Left renal pelvis (tissue), 4 donors: ENCODE measurements around the gene OR10G2. TPM values are rescaled to one million over a fixed set of nuclear protein-coding genes. Genes with fewer than 3 reads are reported as not detected.
"Not testable (repeated sequence)": the region's sequence is repeated elsewhere in the genome, so short reads cannot be mapped to it uniquely, and the experiment has no call there.

Experiments used
- DNase-seq, 4 donors: peaks; one replicate each; pipeline ENCODE4 v3.0.0-alpha.2; 2013; ENCODE audit warnings: low read depth in 4 of 4, low spot score in 3 of 4
- polyA plus RNA-seq, 4 donors: library from polyadenylated mRNA; unstranded; fragments of 120-200 nt; gene quantifications; one replicate each; pipeline ENCODE4 v1.2.1, GENCODE V29; 2013; ENCODE audit not compliant: insufficient read length in 4 of 4

OR10G2 gene, protein sequence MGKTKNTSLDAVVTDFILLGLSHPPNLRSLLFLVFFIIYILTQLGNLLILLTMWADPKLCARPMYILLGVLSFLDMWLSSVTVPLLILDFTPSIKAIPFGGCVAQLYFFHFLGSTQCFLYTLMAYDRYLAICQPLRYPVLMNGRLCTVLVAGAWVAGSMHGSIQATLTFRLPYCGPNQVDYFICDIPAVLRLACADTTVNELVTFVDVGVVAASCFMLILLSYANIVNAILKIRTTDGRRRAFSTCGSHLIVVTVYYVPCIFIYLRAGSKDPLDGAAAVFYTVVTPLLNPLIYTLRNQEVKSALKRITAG
- not detected for polyA plus RNA-seq

DNA sequence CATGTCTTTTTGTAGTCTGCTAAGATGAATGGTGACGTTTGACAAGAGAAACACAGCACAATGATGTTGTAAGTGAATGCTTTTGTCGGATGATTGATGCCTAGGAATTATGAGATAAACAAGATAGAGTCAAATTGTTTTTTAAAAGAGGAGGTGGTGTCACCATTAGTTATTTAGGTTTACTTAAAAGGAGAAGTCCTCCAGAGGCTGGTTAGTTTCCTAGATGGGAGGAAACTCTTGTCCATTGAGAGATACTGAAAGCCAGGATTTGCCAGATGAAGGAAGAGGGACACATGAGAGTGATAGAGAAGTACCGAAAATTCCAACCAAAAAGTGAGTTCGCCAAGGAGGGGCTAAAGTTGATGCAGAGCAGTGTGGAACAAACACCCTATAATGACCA lies at the start of gene OR10G2:
Gene OR10G2, minus strand, starts transcription at position 101 of the 400 bp plus-strand sequence. Its CDS starts 98 bp downstream, at position 3.
- no peak for DNase-seq

DNA sequence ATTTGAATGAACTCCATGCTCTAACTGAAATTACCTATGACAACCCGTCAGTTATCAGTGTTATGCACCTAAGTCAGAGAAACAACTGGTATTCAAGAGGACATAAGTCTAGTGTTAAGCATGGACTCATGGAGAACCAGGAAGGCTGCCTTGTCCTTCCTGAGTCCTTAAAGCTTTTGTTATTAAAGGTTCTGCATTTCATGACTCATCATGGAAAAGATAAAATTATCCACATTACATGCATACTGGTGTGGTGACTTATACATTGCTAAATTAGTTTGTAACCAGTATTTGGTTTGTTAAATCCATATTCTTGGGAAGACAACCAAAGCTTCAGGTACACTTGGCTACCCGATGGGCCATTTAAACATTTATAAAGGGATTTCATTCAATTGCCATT lies 45.3 kb upstream of the OR10G2 start:
- DNase-seq, result no peak

DNA sequence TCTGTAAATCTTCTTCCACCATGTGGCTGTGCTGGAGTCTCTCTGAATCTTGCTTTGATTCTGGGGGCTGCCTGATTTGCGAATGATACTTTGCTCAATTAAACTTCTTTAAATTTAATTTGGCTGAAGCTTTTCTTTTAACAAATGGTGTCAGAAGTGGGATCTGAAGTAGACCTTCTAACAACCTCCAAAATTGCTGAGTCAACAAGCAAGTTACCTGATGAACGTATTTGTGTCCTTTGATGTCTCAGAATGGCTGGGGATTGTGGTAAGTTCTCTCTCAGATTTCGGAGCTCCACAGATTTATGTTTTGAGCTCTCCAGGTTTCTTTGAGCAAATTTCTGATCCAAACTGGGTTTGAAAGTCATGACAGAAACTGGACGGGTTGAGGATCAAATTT lies 40.8 kb upstream of the OR10G2 start:
- no peak for DNase-seq

DNA sequence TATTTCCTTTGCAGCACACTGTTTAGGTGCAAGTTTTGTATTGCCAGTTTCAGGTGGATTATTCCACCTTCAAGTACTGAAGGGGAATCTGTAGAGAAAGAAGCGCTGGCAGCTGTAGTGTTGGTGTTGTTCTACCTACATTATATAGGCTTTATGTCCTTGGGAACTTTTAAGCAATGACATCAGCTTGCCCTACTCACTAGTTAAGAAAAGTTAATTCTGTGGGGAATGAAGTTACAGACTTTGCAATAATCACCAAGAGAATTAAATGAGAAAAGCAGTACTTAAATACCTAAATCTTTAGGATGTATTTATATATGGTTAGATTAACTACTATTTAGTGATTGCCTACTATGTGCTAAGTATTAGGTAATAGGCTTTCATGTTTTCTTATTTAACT lies 39.0 kb upstream of the OR10G2 start, which contains the start of gene OR4E1:
Gene OR4E1, minus strand, starts transcription at position 101 of the 400 bp plus-strand sequence. CDS start 2,883 bp downstream, outside the sequence.
- DNase-seq, result no peak

DNA sequence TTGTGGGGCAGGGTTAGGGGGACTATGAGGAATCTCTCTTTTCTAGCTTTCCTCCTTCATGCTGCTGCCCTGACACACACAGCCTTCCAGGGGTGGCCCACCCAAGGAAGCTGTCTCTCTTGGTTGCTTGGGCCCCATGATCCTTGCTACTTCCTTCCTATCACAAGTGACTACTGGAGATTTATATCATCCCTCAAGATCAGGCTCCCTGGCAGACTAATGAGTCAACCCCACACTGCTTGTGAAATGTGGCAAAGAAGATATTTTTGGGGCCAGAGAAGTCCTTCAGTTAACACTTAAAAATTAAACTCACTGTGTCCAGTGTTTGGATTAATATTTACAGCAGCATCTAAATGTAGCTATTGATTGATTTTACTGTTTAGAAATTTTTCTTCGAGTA lies 37.4 kb upstream of the OR10G2 start:
- DNase-seq, result no peak

DNA sequence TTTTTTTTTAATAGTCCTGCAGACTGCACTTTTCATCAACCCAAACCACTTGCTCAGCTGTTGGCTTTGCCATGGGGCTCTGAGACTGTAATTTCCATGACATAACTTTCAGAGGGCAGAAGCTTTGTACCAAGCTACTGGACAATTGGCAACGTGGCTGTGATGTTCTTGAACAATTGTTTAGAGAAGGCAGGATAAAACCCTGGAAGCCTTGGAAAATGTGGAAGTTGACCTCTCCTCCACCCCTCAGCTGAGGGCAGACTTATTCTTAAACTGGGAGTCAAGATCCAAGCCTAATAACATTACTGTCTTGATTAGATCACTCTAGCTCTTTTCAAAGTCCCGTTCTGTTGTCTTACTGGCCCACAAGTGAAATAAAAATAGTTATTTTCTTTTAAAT lies 36.6 kb upstream of the OR10G2 start:
- DNase-seq, result no peak

DNA sequence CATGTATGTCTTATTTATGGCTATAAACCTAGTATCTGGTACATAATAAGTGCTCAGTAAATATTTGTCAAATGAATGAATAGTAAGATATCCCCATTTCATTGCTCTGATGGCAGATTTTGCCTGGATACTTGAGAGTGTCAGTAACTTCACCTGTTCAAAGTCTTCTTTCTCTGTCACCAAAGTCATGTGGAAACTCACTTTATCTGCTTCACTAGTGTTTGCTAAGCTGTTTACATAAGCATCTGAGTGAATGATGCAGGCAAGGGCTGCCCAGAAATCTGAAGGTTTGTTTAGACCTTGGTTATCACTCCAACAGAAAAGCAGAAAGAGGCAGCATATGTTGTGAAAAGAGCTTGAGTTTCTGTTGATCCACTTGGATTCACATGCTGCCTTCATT lies 34.5 kb upstream of the OR10G2 start:
- no peak for DNase-seq

DNA sequence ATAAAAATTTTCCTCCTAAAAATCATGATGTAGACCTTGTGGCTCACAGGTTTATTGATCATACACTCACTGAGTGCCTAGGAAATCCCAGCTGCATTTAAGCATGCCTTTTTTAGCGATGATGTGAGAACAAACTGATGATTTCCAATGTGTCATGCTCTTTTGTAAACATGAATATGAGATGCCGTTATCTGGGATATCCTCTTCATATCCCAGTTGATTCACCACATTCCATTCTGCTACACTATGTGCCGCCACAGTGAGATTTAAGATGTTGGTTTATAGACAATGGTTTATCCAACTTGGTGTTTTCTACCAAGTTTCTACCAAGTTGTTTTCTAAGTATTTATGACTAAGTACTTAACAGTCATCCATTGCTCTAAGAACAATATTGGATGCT lies 33.6 kb upstream of the OR10G2 start:
- DNase-seq, result no peak

DNA sequence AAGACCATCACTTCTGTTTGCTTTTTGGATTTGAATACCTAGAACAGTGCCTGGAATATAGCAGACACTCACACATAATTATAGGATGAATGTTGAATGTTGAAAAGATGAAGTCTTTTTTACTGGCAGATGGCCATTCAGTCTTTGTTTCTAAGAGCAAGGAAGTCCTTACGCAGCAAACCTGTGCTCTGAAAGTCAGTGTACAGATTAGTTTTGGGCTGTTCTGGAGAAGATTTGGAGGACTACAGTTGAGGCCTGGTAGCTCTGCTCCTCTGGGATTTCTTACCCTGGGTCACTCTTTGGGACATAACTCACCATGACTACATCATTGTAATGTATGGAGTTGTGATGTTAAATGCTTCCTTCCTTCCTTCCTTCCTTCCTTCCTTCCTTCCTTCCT lies 22.2 kb upstream of the OR10G2 start:
- no peak for DNase-seq

DNA sequence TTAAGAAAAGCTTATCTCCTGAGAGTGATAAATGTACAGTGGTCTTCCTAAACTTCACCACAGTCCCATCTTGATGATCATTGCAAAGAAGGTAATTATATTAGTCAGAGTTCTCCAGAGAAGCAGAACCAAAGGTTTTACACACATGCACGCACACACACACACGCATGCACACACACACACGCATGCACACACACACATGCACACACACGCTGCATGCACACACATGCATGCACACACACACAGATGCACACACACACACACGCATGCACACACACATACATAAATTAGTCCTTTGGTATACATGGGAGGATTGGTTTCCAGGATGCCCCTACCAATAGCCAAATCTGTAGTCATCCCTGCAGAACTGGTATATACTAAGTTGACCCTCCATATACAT lies 19.5 kb upstream of the OR10G2 start:
- no peak for DNase-seq

DNA sequence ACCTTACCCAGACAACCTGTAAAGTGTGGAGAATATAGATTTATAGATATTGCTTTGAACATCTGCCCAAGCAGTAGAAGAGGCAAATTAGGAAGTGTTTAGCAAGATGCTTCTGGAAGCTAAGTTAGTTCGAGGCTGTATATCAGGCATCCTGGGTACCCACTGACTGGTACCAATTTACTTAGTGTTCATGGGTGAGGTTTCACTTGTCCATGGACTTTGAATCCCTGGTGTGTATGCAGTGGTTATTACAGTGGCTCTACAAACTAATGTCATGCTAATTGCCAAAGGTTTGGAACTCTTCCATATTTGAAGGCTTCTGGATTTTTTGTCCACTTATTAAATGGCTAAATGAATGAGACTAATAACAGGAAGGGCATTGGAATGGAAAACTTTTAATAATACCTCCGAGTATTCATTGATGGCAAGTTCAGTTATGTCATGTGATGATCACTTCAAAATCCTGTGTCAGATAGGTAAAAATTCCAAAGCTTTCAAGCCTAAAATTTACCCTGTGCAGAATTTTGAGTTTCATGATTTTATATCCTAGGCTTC lies 18.7 kb upstream of the OR10G2 start, which contains the start of gene OR4E2:
Gene OR4E2, plus strand, starts transcription at position 505 of the 555 bp plus-strand sequence. CDS start 11,248 bp downstream, outside the sequence.
- no peak for DNase-seq

DNA sequence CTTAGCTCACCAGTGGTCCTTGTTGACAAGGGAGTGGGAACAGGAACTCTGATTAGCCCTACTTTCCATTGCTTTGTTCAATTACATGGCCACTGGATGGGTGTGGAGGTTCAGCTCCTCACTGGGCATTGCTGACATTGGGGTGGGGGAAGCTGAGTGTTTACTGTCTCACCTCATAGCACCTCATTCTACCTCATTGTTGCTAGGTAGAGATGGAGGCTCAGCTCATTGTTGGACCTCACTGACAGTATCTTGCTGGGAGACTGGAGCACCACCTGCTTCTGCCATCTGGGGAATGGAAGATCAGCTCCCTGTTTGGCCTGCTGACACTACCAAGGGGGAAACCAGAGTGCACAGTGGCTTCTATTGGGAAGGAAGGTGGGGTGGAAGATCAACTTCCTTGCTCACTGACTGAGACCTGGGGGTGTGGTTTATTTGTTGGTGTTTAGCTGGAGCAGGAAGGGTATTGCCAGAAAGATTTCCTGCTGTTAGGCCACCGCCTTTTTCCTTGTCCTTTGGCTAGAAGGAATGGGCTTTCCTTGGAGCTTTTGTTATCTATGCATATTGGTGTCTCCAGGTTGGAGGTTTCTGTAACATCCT lies 17.6 kb upstream of the OR10G2 start:
- no peak for DNase-seq

DNA sequence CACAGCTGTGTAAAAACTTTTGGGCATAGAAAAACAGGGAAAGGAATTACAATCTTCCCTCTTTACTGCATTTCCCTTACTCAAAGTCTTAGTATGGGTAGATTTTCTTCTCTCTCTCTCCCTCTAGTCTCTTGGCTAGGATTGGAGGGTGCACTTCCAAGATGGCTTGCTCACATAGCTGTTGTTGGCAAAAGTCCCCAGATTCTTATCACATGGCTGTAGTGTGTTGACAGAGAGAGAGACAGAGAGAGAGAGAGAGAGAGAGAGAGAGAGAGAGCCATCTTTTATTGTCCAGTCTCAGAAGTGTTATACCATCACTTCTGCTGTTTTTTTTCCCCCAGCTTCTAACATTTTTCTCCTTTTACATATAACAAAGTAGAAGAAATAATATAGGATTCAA lies 12.6 kb upstream of the OR10G2 start:
- DNase-seq, result no peak

DNA sequence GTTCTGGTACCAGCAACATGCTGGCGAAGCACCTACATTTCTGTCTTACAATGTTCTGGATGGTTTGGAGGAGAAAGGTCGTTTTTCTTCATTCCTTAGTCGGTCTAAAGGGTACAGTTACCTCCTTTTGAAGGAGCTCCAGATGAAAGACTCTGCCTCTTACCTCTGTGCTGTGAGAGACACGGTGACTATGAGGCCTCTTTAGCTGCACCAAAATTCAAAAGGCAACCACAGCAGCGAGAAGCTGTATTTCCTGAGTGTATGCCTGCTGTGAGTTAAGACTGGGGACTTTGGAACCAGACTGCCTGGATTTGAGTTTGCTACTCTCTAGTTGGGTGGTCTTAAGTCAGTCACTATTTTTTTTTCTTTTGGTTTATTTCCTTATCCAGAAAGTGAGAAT lies 8.7 kb upstream of the OR10G2 start:
- no peak for DNase-seq

DNA sequence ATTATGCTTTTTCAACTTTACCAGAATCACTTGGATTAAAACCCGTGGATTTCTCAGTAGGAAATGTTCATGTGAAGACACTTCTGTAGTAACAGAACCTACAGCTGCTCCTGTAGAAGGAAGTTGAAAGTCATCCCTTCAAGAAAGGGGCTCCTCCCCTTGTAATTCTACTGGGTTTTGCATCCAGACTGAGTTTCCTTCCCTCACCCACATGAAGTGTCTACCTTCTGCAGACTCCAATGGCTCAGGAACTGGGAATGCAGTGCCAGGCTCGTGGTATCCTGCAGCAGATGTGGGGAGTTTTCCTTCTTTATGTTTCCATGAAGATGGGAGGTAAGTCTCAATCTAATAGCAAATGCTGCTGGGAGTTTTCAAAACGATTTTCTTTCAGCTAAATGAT lies 7.9 kb upstream of the OR10G2 start:
- DNase-seq, result no peak

DNA sequence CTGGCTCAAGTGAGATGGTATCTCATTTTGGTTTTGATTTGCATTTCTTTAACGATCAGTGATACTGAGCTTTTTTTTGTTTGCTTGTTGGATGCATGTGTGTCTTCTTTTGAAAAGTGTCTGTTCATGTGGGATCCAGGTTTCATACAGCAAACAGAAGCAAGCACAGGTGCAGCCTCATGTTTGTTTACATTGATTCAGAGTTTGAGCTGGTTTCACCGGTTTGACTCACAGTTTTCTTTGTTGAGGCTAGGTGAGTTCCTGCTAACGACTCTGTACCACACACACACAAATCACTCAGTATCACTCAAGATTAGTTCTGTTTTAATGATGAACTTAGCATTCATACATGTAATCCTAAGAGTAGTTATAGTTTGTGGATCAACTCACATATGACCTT lies 3.7 kb downstream of the OR10G2 start:
- no peak for DNase-seq

DNA sequence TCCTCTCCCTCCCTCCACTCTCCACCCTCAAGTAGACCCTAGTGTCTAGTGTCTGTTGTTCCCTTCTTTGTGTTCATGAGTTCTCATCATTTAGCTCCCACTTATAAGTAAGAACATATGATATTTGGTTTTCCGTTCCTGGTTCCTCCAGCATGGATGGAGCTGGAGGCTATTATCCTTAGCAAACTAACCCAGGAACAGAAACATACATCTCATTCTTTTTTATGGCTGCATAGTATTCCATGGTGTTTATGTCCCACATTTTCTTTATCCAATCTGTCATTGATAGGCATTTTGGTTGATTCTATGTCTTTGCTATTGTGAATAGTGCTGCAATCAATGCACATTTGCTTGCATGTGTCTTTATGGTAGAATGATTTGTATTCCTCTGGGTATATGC lies 4.2 kb downstream of the OR10G2 start:
- DNase-seq, result not testable (repeated sequence)

DNA sequence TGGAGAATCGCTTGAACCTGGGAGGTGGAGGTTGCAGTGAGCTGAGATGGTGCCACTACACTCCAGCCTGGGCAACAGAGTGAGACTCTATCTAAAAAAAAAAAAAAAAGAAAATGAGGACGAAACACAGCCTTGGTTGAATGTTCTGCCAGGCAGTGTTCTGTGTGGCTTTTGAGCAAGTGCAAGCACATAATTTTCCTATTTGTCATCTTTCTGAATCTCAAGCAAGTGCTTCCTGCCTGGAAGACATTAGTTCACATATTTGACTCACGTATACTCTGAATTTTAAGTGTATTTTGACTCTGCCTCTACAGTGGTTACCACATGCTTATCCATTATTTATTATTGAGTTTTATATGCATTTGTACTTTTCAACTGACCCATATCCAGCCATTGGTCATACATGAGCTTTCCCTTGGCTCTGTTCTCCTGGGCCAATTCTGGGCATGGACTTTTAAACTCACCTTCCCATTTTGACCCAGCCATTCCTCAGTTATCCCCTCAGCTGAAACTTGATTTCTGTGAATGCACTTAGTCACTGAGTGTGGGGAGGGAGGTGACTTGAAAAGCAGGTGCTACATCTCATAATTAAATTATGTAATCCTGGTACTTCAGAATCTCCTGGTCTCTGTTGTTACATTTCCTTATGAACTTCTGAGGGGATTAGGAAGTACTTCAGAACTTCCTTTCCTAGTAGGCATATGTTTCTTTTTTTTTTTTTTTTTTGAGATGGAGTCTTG lies 8.1 kb downstream of the OR10G2 start:
- DNase-seq, result no peak

DNA sequence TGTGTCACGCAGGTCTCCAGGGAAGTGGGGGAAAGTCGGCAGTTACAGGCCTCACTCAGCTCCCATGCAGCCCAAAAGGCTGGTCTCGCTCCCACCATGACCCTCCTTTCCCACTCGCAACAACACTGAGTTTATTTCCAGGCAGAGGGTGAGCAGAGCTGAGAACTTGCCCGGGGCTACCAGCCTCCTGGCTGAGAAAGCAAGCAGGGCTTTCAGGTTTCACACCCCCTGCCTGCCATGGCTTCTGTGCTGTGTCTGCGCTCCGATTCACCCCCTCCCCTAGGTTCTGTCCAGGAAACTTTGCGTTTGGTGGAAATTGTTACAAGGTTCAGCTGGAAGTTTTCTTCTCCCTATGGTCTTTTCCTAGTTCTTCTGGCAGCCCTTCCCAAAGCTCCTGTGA lies 17.1 kb downstream of the OR10G2 start:
- no peak for DNase-seq

DNA sequence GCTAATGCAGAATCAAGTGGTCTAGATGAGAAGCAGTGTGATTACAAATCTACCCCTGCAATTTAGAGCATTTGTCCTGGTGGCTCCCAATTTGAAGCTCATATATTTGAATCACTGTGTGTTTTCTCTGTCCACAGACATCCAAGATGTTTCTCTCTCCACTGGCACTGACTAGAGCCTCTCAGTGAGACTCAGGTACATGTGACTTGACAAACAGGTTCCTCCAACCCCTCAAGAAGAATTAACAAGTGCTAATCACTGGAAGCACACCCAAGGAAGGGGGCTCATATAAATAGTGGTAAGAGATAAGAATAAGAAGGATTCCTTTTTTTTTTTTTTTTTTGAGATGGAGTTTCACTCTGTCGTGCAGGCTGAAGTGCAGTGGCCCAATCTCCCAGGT lies 20.5 kb downstream of the OR10G2 start:
- no peak for DNase-seq

DNA sequence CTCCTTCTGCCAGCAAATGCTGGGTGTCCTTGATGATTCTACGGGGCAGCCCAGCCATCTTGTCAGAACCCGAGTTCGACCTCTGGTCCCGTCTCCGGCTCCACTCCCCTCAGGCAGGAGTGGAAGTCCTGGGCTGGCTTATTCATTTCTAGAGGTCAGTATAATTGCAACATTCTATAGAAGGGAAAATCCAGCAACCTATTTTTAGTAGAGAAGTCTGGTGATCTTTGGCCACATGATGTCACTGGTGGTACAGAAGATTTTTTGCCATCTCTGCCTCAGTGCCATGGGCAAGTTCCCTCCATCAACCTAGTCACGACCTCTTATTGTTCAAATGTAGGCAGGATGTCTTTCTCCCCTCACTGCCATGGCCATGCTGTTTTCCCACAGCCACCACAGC lies 22.4 kb downstream of the OR10G2 start:
- no peak for DNase-seq
